HepG2 (cell line): ENCODE results near the gene FKBP1B. TPM values are rescaled to one million over a fixed set of nuclear protein-coding genes. Genes with fewer than 3 reads are reported as not detected.

ENCODE experiments used
- CBX5 ChIP-seq: sonication (generic); formaldehyde crosslinking; IDR thresholded peaks from 2 replicates; pipeline ENCODE4 v1.4.0; 2020; ENCODE audit warnings: missing genetic modification reagents, borderline replicate concordance
- FLYWCH1 ChIP-seq: sonication (generic); formaldehyde crosslinking; IDR thresholded peaks from 2 replicates; pipeline ENCODE4 v1.8.1; 2023; ENCODE audit warnings: mild to moderate bottlenecking, missing genetic modification reagents
- GABPB1 ChIP-seq: IDR thresholded peaks from 2 replicates; pipeline ENCODE4 v1.6.1; 2016; ENCODE audit warnings: mild to moderate bottlenecking, missing genetic modification reagents, moderate library complexity, missing compliant biosample characterization
- HNF1B ChIP-seq: sonication (generic); formaldehyde crosslinking; IDR thresholded peaks from 2 replicates; pipeline ENCODE4 v1.5.1; 2020; ENCODE audit warnings: mild to moderate bottlenecking, moderate library complexity, missing genetic modification reagents
- IRF2 ChIP-seq: IDR thresholded peaks from 2 replicates; pipeline ENCODE4 v1.6.1; 2018; ENCODE audit warnings: missing genetic modification reagents, missing compliant biosample characterization
- KLF15 ChIP-seq: sonication (generic); formaldehyde crosslinking; IDR thresholded peaks from 2 replicates; pipeline ENCODE4 v1.8.1; 2023; ENCODE audit warnings: borderline replicate concordance, mild to moderate bottlenecking, inconsistent platforms, missing genetic modification reagents, mixed read lengths
- MNT ChIP-seq: fragments of 450-650 bp; IDR thresholded peaks from 2 replicates; pipeline ENCODE4 v1.6.1; 2016
- NFATC3 ChIP-seq: sonication (generic); formaldehyde crosslinking; IDR thresholded peaks from 2 replicates; pipeline ENCODE4 v1.5.1; 2020; ENCODE audit warnings: mild to moderate bottlenecking, missing genetic modification reagents
- NFIB ChIP-seq: sonication (generic); formaldehyde crosslinking; IDR thresholded peaks from 2 replicates; pipeline ENCODE4 v1.9.0; 2021; ENCODE audit warnings: missing genetic modification reagents, mild to moderate bottlenecking, borderline replicate concordance
- NPAS2 ChIP-seq: sonication (generic); formaldehyde crosslinking; IDR thresholded peaks from 2 replicates; pipeline ENCODE4 v1.8.0; 2022; ENCODE audit warnings: mild to moderate bottlenecking, missing genetic modification reagents, borderline replicate concordance
- ONECUT2 ChIP-seq: sonication (generic); formaldehyde crosslinking; IDR thresholded peaks from 2 replicates; pipeline ENCODE4 v1.4.0; 2020; ENCODE audit warnings: missing genetic modification reagents
- PAF1 ChIP-seq: IDR thresholded peaks from 2 replicates; pipeline ENCODE4 v1.6.1; 2016; ENCODE audit warnings: missing genetic modification reagents, missing compliant biosample characterization
- RELA ChIP-seq: sonication (generic); formaldehyde crosslinking; IDR thresholded peaks from 2 replicates; pipeline ENCODE4 v1.4.0; 2020; ENCODE audit warnings: missing genetic modification reagents
- SATB2 ChIP-seq: sonication (generic); formaldehyde crosslinking; IDR thresholded peaks from 2 replicates; pipeline ENCODE4 v1.5.0; 2020; ENCODE audit warnings: missing genetic modification reagents
- SMAD9 ChIP-seq: sonication (generic); formaldehyde crosslinking; IDR thresholded peaks from 2 replicates; pipeline ENCODE4 v1.5.1; 2020; ENCODE audit warnings: mild to moderate bottlenecking, missing genetic modification reagents
- STAG1 ChIP-seq: sonication (generic); formaldehyde crosslinking; IDR thresholded peaks from 2 replicates; pipeline ENCODE4 v1.4.0; 2020; ENCODE audit warnings: missing genetic modification reagents
- SUZ12 ChIP-seq: fragments of 150-350 bp; IDR thresholded peaks from 2 replicates; pipeline ENCODE4 v1.6.1; 2014; ENCODE audit warnings: low read depth, low read length
- TOE1 ChIP-seq: sonication (generic); formaldehyde crosslinking; IDR thresholded peaks from 2 replicates; pipeline ENCODE4 v1.4.0; 2020; ENCODE audit warnings: mild to moderate bottlenecking, missing genetic modification reagents
- XRCC5 ChIP-seq: fragments of 200-400 bp; formaldehyde crosslinking; optimal IDR thresholded peaks from 2 replicates; pipeline ENCODE3; 2017; ENCODE audit warnings: mild to moderate bottlenecking, low read length
- YY1 ChIP-seq: IDR thresholded peaks from 2 replicates; pipeline ENCODE4 v1.6.1; 2011; ENCODE audit warnings: low read length, low read depth, moderate library complexity, mild to moderate bottlenecking; ENCODE audit not compliant: insufficient read depth, insufficient replicate concordance
- ZBTB38 ChIP-seq: sonication (generic); formaldehyde crosslinking; IDR thresholded peaks from 2 replicates; pipeline ENCODE4 v1.5.1; 2020; ENCODE audit warnings: mild to moderate bottlenecking, missing genetic modification reagents
- ZNF263 ChIP-seq: sonication (generic); formaldehyde crosslinking; IDR thresholded peaks from 2 replicates; pipeline ENCODE4 v1.4.0; 2020; ENCODE audit warnings: missing genetic modification reagents
- ZNF460 ChIP-seq: sonication (generic); formaldehyde crosslinking; IDR thresholded peaks from 2 replicates; pipeline ENCODE4 v1.5.1; 2020; ENCODE audit warnings: missing genetic modification reagents, mild to moderate bottlenecking, borderline replicate concordance
- ZNF530 ChIP-seq: sonication (generic); formaldehyde crosslinking; IDR thresholded peaks from 2 replicates; pipeline ENCODE4 v1.5.0; 2020; ENCODE audit warnings: low read depth, mild to moderate bottlenecking, missing genetic modification reagents
- ZNF652 ChIP-seq: IDR thresholded peaks from 2 replicates; pipeline ENCODE4 v1.6.1; 2016; ENCODE audit warnings: low read depth, borderline replicate concordance
- ZSCAN22 ChIP-seq: sonication (generic); formaldehyde crosslinking; IDR thresholded peaks from 2 replicates; pipeline ENCODE4 v1.4.0; 2020; ENCODE audit warnings: mild to moderate bottlenecking, missing genetic modification reagents
- ZSCAN5A ChIP-seq: sonication (generic); formaldehyde crosslinking; IDR thresholded peaks from 2 replicates; pipeline ENCODE4 v1.8.0; 2022; ENCODE audit warnings: mild to moderate bottlenecking, missing genetic modification reagents, borderline replicate concordance
- polyA plus RNA-seq, 8 experiments: library from polyadenylated mRNA; depleted of rRNA in 3 of 8; stranded (reverse) in 7 of 8; unstranded in 1 of 8; fragments of >200 nt; fragmentation: Illumina TruSeq in 4 of 8; extraction: Trizol in 4 of 8; gene quantifications; 2 replicates each; pipeline versions ENCODE4 v1.2.1 to v1.2.3, GENCODE V29; 2011 to 2016; ENCODE audit warnings: low read depth in 4 of 8, missing spikeins in 1 of 8, mixed read lengths in 1 of 8; ENCODE audit not compliant: insufficient read depth in 1 of 8
- total RNA-seq, 5 experiments: library from RNA; depleted of rRNA; stranded (reverse); fragments of >200 nt; fragmentation: Illumina TruSeq; extraction: Trizol; gene quantifications; 2 replicates each; pipeline ENCODE4 v1.2.3, GENCODE V29; 2016; ENCODE audit warnings: low read depth in 1 of 5

The FKBP1B gene
- total and polyA plus RNA-seq, 2 of the 13 experiments (the other 11 are each of a cell fraction or from before 2014, with no cell fraction given) = 35.2 to 96.3 TPM

GRCh38 chr2:24083567-24084385 is 34.2 kb downstream of the FKBP1B start (continued):
- TF ChIP-seq ZSCAN5A (CRISPR knock-in tag) (no peak; the same call in 1 of the 2 replicates), NPAS2 (CRISPR knock-in tag) (no peak), SMAD9 (no peak; the same call in 1 of the 2 replicates), SUZ12 (no peak), ZBTB38 (peak; percentile 84; the same call in 1 of the 2 replicates), IRF2 (CRISPR knock-in tag) (peak; percentile 69; the same call in 1 of the 2 replicates), ZNF652 (CRISPR knock-in tag) (peak; percentile 86), ZSCAN22 (CRISPR knock-in tag) (no peak), HNF1B (CRISPR knock-in tag) (no peak), YY1 (peak; percentile 89), RELA (CRISPR knock-in tag) (0 out of 2 replicates have a peak, but pooled peaks have one; percentile 71), PAF1 (CRISPR knock-in tag) (no peak), ZNF460 (CRISPR knock-in tag) (peak; percentile 89; the same call in 1 of the 2 replicates), FLYWCH1 (no peak), ZNF530 (0 out of 2 replicates have a peak, but pooled peaks have one; percentile 55), MNT (no peak), ONECUT2 (CRISPR knock-in tag) (no peak), NFATC3 (CRISPR knock-in tag) (no peak), STAG1 (CRISPR knock-in tag) (peak; percentile 39; the same call in 1 of the 2 replicates), SATB2 (CRISPR knock-in tag) (0 out of 2 replicates have a peak, but pooled peaks have one; percentile 12), KLF15 (0 out of 2 replicates have a peak, but pooled peaks have one; percentile 19), NFIB (CRISPR knock-in tag) (no peak), ZNF263 (CRISPR knock-in tag) (no peak; the same call in none of the 2 replicates), XRCC5 (peak; percentile 66), GABPB1 (CRISPR knock-in tag) (no peak), TOE1 (CRISPR knock-in tag) (no peak; the same call in 1 of the 2 replicates), CBX5 (CRISPR knock-in tag) (peak; percentile 72; the same call in 1 of the 2 replicates)
